NCI-H524 treated with DMSO at 0.1 percent for 48 hours (cell line): ENCODE data around the gene WNT3.

Experiments
- DNase-seq: peaks from one replicate; lab custom pipeline; 2025; lab: John Stamatoyannopoulos, UW

The WNT3 gene

DNA sequence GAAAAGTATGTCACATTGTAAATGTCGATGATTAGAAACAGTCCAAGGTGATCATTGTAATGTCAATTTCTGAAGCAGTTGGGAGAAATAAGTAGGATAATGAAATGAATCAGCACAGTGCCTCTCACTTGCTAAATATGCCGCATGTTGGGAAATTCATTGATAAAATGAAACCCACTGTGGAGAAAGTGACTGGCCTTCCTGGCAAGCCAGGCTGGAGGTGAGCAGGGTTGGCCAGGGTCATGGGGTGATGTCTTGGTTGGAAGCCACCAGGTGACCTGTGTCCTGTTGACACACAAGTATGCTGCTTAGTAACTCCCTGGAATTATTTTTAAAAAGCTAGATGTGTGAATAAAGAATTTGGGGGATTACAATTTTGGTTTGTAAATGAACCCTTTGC, 18.0 kb upstream of the WNT3 start:
- no peak for DNase-seq

DNA sequence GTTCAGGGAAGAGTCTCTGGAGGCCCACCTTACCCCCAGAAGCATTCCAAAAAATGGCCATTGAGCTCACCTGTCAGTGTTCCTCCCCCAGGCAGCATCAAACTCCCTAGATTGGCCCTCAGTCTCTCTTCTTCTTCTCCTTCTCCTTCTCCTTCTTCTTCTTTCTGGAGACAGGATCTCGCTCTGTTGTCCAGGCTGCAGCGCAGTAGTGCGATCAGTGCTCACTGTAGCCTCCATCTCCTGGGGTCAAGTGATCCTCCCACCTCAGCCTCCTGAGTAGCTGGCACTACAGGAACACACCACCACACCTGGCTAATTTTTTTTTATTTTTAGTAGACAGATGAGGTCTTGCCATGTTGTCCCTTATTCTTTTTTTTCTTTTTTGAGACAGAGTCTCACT, 16.4 kb upstream of the WNT3 start:
- no peak for DNase-seq

DNA sequence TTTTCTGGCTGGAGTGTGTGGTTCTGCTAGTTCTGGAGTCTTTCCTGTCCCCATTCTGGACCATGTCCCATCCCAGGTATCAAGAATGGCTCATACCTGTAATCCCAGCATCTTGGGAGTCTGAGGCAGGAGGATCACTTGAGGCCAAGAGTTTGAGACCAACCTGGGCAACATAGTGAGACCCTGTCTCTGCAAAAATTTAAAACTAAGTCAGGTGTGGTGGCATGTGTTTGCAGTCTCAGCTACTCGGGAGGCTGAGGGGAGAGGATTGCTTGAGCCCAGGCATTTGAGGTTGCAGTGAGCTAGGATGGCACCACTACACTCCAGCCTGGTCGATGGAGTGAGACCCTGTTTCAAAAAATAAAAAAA, 15.3 kb upstream of the WNT3 start:
- DNase-seq, result no peak

DNA sequence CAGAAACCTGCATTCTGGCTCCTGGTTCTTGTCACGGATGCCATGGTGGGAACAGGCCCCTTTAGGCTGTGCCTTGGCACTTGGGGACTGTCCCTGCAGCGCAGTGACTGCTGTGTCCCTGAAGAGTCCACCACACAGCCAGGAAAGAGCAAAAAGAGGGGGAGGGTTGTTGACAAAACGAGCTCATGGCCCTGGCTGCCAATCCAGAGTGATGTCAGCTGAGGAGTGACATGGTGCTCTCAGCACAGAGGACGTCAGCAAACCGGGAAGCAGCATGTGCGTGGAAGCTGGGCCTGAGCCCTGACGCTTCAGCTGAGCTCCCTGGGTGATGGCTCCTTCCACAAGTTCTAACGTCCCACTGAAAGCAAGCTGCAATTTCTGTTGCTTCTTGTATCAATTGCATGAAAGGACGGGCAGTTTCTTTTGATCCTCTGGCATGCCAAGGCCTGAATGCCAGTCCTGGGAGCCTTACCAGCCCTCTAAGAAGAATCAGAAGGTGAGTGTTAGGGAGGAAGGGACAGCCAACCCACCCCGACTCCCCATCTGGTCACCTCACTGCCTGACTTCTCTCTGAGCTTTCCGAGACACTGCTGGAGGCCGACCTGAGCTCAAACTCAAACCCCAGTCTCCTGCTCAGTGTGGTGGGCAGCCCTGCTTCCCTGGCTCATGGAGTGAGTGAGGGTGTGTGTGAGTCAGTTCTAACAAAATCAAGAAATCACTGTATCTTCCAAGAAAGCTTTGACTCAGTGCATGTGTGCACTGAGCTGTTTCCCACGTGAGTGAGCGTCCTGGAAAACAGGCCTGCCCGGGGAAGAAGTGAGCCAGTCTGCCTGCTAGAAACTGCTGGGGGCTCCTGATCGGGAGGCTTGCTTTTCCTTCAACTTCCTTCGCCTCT, 14.7 kb upstream of the WNT3 start:
- no peak for DNase-seq

DNA sequence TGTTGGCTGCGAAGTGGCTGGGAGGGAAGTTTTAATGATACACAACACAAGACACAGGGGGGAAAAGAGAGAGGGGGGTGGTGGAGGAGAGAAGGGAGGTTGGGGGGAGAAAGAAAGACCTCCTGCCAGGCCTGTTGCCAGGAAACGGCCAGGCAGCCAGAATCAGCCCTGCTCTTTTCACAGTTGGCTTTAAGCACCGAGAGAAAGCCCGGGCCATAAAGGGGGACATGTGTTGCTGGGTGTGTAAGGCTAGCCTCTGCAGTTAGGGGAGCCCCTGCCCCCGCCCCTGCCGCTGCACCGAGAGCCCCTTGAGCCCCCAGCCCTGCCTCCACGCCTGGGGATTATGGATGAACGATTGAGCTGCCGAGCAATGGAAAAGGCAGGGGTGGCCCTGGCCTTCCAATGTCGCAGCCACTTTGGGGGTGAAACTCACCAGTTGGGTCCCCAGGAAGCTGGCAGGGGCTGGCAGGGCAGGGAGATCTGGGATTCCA, 13.9 kb upstream of the WNT3 start:
- DNase-seq, result no peak

DNA sequence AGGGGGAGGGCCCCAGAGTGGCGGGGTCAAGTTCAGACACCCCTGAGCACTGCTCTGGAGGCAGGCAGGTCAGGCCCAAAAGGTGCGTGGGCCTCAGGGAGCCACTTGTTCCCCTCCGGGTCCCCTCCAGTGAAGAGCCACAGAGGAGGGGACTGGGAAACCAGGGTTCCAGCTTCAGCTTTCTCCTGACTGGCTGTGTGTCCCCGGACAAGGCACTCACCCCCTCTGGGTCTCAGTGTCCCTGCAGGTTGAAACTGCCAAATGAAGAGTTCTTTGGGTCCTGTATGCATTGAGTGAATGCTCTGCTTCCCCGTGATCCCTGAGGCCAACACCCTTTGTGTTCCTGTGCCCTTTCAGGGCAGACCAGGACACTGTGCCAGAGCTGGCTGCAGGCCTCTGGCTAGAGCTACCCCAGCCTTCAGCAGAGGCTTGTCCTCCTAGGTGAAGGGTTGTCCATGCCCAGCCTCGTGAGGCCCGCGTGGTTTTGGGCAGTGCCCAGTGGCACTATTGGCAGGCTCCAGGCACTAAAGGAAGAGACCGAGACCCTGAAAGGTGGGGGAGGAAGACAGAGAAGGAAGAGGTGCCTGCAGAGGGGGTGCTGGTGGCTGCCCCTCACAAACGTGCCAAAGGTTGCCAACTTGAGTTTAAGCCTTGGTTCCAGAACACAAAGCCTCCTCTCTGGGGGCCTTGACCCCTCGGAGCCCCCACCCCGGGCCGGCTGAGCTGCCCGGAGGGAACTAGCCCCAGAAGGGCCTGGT, 13.3 kb upstream of the WNT3 start:
- DNase-seq, result no peak

DNA sequence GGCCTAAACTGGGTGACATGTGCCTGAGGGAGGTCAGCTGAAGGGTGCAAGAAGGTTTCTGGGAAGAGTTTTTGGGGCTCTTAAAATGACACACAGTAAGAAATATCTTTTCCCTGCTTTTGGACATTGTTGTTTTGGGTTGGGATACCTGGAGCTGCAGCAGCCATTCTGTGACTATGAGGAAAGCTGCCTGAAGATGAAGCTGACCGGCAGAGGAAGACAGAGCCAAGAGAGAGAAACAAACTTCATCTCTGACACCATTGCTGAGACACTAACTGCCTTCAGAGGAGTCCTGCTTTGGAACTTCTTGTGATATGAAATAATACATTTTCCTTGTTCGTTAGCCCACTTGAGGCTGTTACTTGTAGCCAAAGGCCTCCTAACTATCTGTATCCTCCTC, 8.8 kb upstream of the WNT3 start:
- DNase-seq, result no peak

DNA sequence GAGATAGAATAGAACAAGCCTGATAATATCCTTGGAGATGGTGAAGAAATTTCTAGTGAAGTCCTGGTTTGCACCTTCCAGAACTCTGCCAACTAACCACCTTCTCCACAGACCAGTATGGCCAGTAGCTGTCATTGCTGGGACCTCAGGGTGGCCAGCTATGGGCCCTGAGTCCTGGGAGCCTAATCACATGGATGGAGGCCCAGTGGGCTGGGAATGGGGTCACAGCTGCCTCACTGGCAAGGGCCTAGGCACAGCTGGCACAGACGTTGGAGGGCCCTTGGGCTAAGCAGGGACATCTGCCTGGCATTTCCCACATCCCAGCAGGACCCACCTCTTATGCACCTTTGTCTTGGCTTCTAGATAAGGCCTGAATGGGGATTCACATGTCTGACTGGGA, 7.6 kb upstream of the WNT3 start:
- no peak for DNase-seq

DNA sequence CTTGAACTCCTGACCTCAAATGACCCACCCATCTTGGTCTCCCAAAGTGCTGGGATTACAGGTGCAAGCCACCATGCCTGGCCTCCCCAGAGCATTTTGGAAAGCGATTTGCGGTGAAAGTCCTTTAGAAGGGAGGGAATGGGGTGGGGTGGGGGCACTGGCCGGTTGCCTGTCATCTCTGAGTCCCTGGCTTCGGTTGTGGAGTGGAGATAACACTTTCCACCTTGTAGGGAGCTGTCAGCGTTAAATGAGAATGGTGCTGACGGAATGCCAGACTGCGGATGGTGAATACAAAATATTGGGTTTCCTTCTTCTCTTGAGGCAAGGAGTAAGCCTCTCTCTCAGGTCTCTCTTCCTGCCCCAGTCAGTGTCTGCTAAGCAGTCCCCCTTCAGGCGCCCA, 5.2 kb upstream of the WNT3 start:
- no peak for DNase-seq

DNA sequence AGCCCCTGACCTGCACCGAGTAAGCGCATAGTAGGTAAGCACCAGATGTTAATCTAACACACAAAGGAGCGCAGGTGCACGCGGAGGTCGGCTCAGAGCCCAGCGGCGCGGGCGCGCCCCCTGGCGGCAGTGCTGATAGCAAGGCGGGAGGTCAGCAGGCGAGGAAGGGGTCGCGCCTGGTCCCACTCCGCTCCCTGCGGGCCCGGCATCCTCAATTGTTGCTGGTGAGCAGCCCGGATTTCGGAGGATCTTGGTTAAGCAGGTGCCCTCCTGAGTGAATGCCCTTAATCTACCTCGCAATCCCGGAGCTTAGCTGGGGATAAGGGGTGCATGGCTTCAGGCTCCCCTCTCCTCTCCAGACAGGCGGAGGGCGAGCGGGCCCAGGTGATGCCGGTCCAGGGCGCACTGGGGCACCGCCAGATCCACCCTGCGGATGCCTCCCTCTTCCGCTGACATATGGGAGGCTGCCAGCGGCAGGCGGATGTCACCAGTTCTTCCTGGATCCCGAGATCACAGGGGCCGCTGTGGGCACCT, 4.0 kb upstream of the WNT3 start:
- DNase-seq, result no peak

DNA sequence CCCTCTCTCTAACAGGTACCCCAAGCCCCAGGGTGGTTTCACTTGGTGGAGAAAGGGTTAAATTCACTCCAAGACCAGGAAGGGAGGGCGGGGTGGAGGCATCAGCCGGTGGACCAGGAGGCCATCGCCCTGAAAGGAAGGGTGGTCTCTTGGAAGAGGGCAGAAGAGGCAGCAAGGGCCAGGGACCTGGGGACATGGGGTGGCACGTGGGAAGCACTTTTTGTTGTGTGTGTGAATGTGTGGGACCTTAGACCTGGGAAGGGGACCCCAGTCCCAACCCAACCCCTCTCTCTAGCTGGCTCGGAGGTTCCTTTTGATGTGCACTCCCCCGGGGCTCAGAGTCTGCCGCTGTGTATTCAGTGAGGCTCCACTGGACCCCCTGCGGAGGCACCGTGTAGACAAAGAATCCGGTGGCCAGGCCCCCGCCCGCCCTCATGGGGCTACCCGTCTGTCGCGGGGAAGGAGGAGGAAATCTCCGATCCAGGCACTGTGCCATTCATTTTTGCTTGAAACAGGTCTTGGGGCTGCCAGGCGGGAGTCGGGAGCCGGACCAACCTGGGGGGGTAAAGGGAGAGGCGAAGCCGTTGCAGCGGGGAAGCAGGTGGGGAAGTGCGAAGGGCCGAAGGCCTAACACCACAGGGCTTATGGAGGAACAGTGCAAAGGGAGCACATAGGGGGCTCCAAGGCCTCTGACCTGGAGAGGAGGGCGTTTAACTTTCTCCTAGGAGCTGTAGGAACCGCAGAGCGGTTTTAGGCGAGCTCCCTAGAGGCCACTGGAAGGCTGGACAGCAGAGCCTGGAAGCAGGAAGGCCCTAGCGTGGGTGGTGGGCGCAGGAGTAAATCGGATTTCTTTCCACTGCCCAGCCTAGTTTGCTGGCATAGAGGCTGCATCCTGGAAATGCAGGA, 3.2 kb upstream of the WNT3 start:
- no peak for DNase-seq

DNA sequence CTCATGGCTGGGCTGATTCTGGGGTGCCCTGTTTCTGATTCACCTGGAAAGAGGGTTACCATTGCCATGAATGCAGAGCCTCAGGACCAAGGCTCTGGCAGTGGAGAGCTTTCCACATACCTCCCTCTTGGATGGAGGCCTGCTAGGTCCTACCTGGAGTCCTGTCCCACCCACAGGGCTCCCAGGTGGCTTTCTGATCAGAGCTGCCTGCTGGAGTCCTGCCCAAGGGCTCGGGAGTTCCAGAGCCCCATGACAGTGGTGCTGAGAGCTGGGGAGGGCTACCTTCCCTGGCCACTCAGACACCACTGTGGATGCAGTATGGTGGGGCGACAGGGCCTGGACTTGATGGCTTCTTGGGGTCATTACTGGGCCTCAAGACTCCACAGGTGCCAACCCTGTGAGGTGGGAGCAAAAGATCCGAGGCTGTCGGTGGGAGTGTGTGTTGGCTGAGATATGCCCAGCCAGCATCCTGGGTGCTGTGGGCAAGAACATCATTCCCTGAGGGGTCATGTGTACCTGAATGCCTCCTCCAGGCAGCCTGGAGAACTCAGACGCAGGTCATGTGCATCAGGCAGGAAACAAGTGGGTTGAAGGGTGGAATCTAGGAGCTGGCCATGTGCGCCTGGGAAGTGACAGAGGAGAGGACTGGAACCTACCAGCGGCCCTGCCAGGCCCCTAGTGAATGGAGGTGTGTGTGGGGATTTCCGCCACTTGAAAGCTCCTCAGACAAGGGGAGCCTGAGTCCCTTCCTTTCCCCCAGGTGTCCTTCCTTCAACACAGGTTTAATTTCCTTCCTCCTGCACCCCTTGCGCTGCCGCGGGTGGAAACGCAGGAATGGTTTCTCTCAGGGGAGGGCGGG, 2.3 kb upstream of the WNT3 start:
- DNase-seq, result no peak

DNA sequence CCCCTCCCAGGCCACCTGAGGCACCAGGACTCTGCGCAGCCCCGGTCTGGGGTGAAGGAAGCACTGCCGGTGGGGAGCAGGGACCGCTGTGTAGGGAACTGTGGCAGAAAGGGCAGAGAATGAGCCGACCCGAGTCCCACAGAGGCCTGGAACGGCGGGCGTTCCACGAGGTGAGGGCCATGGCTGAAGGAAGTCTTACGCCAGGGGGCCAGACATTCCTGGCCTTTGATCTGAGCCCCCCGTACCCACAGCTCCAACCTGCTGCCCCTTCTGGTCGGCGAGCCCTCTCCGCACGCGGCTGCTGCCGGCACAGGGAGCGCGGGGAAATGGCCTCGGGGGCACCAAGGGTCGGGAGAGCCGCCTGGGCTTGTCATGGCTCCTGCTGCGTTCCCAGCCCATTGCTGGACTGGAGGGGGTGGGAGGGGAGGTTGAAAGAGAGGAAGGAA, 1.4 kb upstream of the WNT3 start:
- no peak for DNase-seq

DNA sequence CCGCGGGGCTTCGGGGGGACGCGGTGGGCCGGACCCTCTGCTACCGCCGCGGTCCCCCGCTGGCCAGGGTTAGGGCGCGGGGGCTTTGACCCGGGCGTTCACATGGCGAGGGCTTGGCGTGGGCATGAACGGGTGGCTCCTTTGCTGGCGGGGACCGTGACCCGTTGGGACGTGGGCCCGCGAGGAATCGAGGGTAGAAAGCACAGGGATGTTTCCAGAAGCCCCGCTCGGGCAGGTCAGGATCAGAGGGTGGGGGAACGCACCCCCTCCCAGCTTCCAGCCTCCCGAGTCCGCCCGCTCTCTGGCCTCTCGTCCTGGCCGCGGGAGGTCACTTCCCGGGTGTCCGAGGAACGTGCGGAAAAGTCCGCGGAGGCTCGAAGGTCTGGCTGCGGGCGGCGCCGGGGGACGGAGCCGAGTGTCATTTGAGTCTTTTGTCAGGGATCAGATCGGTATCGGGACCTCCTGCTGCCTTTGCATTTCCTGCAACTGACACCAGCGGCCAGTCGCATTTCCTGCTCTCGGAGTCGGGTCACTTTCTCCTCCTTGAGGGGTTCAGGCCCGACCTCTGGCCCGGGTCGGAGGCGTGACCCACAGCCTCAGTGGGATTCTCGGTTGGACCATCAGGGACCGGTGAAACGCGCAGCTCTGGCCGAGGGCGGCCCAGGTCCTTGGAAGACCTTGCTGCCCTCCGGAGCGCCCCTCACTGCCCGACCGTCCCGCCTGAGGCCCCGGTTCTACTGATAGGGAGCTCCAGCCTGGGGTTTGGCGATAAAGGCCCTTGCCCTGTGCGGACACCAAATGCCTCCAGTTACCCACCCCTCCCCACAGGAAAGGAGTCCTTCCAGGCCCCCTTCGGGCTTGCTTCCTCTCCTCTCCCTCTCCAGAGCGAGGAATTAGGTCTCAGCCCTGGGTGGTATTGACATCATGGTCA, 702 bp upstream of the WNT3 start:
- no peak for DNase-seq

DNA sequence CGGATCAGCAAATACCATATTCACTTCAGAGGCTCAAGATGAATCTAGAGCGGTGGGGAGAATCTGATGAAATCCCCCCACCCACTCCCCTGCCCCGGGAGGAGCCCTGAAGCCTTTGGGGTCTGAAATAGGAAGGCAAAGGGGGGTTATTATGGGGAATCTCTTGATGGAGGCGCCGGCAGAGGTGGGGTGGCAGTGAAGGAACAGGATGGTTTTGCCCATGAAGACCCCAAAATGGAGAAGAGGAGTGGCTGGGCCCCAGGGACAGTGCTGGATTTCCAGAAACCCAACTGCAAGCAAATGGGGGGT, 637 bp downstream of the WNT3 start:
- no peak for DNase-seq

DNA sequence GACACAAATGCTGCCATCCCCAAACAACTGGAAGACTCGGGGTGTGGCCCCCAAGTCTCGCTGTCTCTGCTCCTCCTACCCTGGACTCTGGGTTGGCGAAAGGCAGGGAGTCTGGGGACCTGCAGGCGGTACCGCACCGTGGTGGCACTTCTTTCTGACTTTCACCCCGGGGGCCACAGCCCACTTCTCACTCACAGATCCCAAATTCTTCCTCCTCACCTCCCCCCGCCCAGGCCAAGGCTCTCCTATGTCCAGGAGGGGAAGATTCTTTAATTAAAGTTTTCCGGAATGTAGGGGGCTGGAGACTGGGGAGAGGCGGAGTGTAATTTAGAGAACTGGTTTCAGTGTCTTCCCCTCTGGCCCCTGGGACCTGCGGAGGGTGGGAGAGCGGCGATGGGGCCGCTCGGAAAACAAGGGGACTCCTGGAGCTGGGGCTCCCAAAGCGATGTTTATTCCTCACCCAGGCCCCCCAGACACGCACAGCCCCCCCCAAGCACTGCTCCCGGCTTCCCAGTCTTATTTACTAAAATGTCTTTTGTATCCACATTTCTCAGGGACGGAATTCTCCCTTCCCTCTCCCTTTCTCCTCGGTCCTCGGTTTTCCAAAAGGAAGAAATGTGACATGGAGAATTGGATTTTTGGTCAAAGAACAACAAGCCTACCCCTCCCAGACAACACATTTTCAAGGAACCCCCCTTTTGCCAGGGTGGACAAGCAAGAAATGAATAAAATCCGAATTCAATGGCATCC, 1.2 kb downstream of the WNT3 start:
- DNase-seq, result no peak

DNA sequence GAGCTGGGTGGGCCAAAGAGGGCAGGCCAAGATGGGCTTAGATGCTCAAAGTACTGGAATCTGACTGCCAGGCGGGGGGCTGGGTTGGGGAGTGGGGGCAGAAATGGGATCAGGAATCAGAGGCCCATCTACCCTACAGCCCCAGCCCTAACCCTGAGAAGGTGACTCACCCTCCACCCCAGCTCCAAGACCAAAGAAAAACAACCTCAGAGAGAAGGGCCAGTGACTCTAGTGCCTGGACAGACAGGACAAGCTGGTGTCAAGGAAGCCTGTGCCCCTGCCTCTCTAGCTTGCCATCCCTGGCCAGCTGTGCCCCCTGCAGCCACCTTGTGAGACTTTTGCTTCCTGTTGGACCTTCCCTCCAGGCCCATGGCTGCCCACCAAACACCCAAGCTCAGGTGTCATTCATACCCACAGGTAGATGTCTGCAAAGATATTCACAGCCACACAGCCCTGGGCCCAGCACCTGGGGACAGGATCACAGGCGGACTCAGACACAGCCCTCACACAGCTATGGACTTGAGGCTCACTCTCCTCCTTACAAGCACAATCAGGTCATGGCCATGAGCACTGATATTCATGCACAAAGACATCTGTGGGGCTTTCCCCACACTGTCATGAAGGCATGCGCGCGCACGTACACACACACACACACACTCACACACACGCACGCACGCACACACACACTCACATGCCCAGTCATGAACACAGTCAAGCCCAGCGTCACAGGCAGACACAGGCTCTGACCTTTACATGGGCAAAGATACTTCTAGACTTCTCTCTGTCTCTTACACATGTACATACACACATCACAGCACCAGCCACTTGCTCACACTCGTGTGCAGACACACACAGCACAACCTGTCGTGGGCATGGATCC, 2.8 kb downstream of the WNT3 start:
- no peak for DNase-seq

DNA sequence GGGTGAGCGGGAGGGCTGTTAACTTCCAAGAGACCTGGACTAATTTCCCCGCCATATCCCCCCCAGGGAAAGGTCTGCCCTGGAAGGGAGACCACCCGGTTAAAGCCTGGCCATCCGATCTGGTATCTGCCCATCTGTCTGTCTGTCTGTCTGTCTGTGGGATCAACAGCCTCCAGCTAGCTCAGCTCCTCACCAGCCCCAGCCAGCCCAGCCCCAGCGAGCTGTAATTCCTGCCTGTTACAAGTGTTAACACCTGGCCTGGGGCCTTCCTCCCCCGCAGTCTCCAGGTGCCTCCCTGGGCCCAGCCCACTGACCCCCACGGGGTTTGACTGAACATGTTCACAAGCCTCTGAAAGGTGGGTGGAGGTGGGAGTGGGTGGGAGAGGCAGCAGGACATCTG, 4.0 kb downstream of the WNT3 start:
- DNase-seq, result no peak
